ENCODE measurements around the gene CFAP77. TPM values are rescaled to one million over a fixed set of nuclear protein-coding genes. Genes with fewer than 3 reads are reported as not detected.

CFAP77 gene
- polyA plus RNA-seq, 1 of the 3 experiments (the other 2 are of a cell fraction) = 1.1 TPM

- CTCF ChIA-PET = interaction anchor here (0.6 to 9.2 kb wide), 10 partner anchors 8 to 295 kb away, joined by 3 to 60 read pairs (median 4); no protein-coding TSS in a partner anchor
- no peaks in the 10 kb centered on the region for H3K9me2 ChIP-seq
These were observed 94.5 kb downstream of the CFAP77 start for GRCh38 chr9:132504488-132504887.

GRCh38 chr9:132505991-132506655 lies 96.1 kb downstream of the CFAP77 start:
- DNase-seq = peak; percentile 51
- Histone ChIP-seq H3K27me3 (ENCODE audit: insufficient read depth) (no peaks in the 10 kb centered on the region), H4K20me1 (ENCODE audit: insufficient read depth) (no peaks in the 10 kb centered on the region), H3K9me2 (no peaks in the 10 kb centered on the region), H3K4me1 (ENCODE audit: control insufficient read depth in 1 of 2, insufficient read depth in 2 of 2, low read depth in 1 of 2, low read length in 1 of 2) (peaks cover 0 to 56% of the 10 kb centered on the region in 2 experiments; a peak in 2 of 4 replicates), H3K27ac (ENCODE audit: low read depth in 2 of 2, low read length in 1 of 2) (peak overlapping the region in 1 of 2 experiments; percentile 97; a peak in 2 of 4 replicates), H3K9me3 (no peaks in the 10 kb centered on the region), H3K4me3 (ENCODE audit: low read depth in 2 of 2, low read length in 1 of 2) (no peak overlapping the region), H3F3A (replicated peaks; ENCODE audit: insufficient read depth) (no peaks in the 10 kb centered on the region), H3K36me3 (replicated peaks in 1 of 2; ENCODE audit: control insufficient read depth in 1 of 2, insufficient read depth in 2 of 2, low read length in 1 of 2) (no peaks in the 10 kb centered on the region), H3K9ac (no peak overlapping the region), H3K79me2 (ENCODE audit: insufficient read depth) (no peaks in the 10 kb centered on the region), H2AFZ (ENCODE audit: low read depth) (no peak overlapping the region), H3K4me2 (no peak overlapping the region)
- 54% methylated on average over 16 of the region's 17 CpGs for WGBS (ENCODE audit: low lambda C conversion rate)
- CTCF ChIA-PET = interaction anchor here (0.6 to 9.2 kb wide), 17 partner anchors 8 to 395 kb away, joined by 3 to 72 read pairs (median 5); partner anchors contain the start of gene CFAP77
- POLR2A ChIA-PET = no interaction called here
- TF ChIP-seq RFX5 (IDR thresholded peaks at IDR 0.05; ENCODE audit: low read length) = no peak
- TF ChIP-seq RXRA (IDR thresholded peaks at IDR 0.05; ENCODE audit: borderline replicate concordance, low read depth) = no peak
- TF ChIP-seq MXI1 (IDR thresholded peaks at IDR 0.05; ENCODE audit: low read depth, low read length) = no peak; the same call in 1 of the 2 replicates
- no peak for TF ChIP-seq CHD2 (IDR thresholded peaks at IDR 0.05; ENCODE audit: low read length, partially characterized antibody)
- no peak for TF ChIP-seq PBX3 (IDR thresholded peaks at IDR 0.05)
- TF ChIP-seq USF2 (IDR thresholded peaks at IDR 0.05; ENCODE audit: borderline replicate concordance, low read depth, low read length) = no peak
- no peak for TF ChIP-seq ZBTB33 (IDR thresholded peaks at IDR 0.05; ENCODE audit: borderline replicate concordance, low read depth)
- TF ChIP-seq RAD21 (IDR thresholded peaks at IDR 0.05; ENCODE audit: low read length) = no peak
- TF ChIP-seq FOSL2 (IDR thresholded peaks at IDR 0.05; ENCODE audit: borderline replicate concordance, low read depth) = no peak
- no peak for TF ChIP-seq SIN3A (IDR thresholded peaks at IDR 0.05; ENCODE audit: borderline replicate concordance, low read depth, low read length)
- no peak for TF ChIP-seq FOXJ3 (CRISPR knock-in tag; IDR thresholded peaks at IDR 0.05)
- no peak for TF ChIP-seq FOXM1 (IDR thresholded peaks at IDR 0.05; ENCODE audit: low read depth)
- no peak for TF ChIP-seq JUND (IDR thresholded peaks at IDR 0.05)
- TF ChIP-seq NFIC (IDR thresholded peaks at IDR 0.05; ENCODE audit: borderline replicate concordance) = no peak
- no peak for TF ChIP-seq GATA2 (CRISPR knock-in tag; IDR thresholded peaks at IDR 0.05)
- no peak for TF ChIP-seq ELF1 (IDR thresholded peaks at IDR 0.05)

More at GRCh38 chr9:132504488-132504887, 94.5 kb downstream of the CFAP77 start:
- H3K79me2 ChIP-seq (ENCODE audit: insufficient read depth) = no peaks in the 10 kb centered on the region
- H3K4me1 ChIP-seq (ENCODE audit: control insufficient read depth in 1 of 2, insufficient read depth in 2 of 2, low read depth in 1 of 2, low read length in 1 of 2) = peaks cover 0 to 58% of the 10 kb centered on the region in 2 experiments; a peak in 2 of 4 replicates
- H3K4me2 ChIP-seq = no peak overlapping the region
- TF ChIP-seq MXI1 (IDR thresholded peaks at IDR 0.05; ENCODE audit: low read depth, low read length) = peak; percentile 45; the same call in 1 of the 2 replicates
- TF ChIP-seq RCOR1 (IDR thresholded peaks at IDR 0.05; ENCODE audit: low read length) = peak; percentile 64
- TF ChIP-seq RXRA (IDR thresholded peaks at IDR 0.05; ENCODE audit: borderline replicate concordance, low read depth) = no peak
- TF ChIP-seq GATA2 (CRISPR knock-in tag; IDR thresholded peaks at IDR 0.05) = peak; percentile 94
- TF ChIP-seq CHD2 (IDR thresholded peaks at IDR 0.05; ENCODE audit: low read length, partially characterized antibody) = peak; percentile 43
- peak; percentile 85; the same call in 1 of the 2 replicates for TF ChIP-seq FOXJ3 (CRISPR knock-in tag; IDR thresholded peaks at IDR 0.05)
- no peak for TF ChIP-seq USF1 (IDR thresholded peaks at IDR 0.05; ENCODE audit: borderline replicate concordance, low read depth)
- peak in 1 of 2 experiments; percentile 88; a peak in 2 of 4 replicates for TF ChIP-seq EP300 (IDR thresholded peaks at IDR 0.05; ENCODE audit: borderline replicate concordance in 1 of 2, low read depth in 1 of 2, low read length in 1 of 2)
- TF ChIP-seq RAD21 (IDR thresholded peaks at IDR 0.05; ENCODE audit: low read length) = peak; percentile 3; the same call in 1 of the 2 replicates
- POLR2A ChIA-PET = interaction anchor here (0.6 to 1.3 kb wide), 3 partner anchors 27 to 83 kb away, joined by 3 read pairs; no protein-coding TSS in a partner anchor
- no peaks in the 10 kb centered on the region for H3F3A ChIP-seq (replicated peaks; ENCODE audit: insufficient read depth)
- no peaks in the 10 kb centered on the region for H3K27me3 ChIP-seq (ENCODE audit: insufficient read depth)
- no peaks in the 10 kb centered on the region for H4K20me1 ChIP-seq (ENCODE audit: insufficient read depth)
- DNase-seq = peak; percentile 62
- 63% methylated on average over 9 of the region's 9 CpGs for WGBS (ENCODE audit: low lambda C conversion rate)
- H3K9me3 ChIP-seq = no peaks in the 10 kb centered on the region
- H3K36me3 ChIP-seq (replicated peaks in 1 of 2; ENCODE audit: control insufficient read depth in 1 of 2, insufficient read depth in 2 of 2, low read length in 1 of 2) = no peaks in the 10 kb centered on the region
- H3K4me3 ChIP-seq (ENCODE audit: low read depth in 2 of 2, low read length in 1 of 2) = no peak overlapping the region; a peak in 1 of 4 replicates
- H3K27ac ChIP-seq (ENCODE audit: low read depth in 2 of 2, low read length in 1 of 2) = peak overlapping the region in 1 of 2 experiments; percentile 97; a peak in 2 of 4 replicates
- no peak overlapping the region for H2AFZ ChIP-seq (ENCODE audit: low read depth)
- H3K9ac ChIP-seq = no peak overlapping the region
